K562 (cell line): ENCODE measurements around the gene GYPC. TPM values are rescaled to one million over a fixed set of nuclear protein-coding genes. Genes with fewer than 3 reads are reported as not detected.

ENCODE experiments used
- CHAMP1 ChIP-seq: fragments of 450-650 bp; IDR thresholded peaks from 2 replicates; pipeline ENCODE4 v1.6.1; 2016; ENCODE audit warnings: mild to moderate bottlenecking
- CTCFL ChIP-seq: IDR thresholded peaks from 2 replicates; pipeline ENCODE4 v1.6.1; 2011; ENCODE audit warnings: borderline replicate concordance, low read depth, mild to moderate bottlenecking, moderate library complexity, low read length; ENCODE audit not compliant: insufficient read depth, poor library complexity, severe bottlenecking
- E2F5 ChIP-seq: sonication (generic); formaldehyde crosslinking; IDR thresholded peaks from 2 replicates; pipeline ENCODE4 v1.8.0; 2022; ENCODE audit warnings: mild to moderate bottlenecking, missing genetic modification reagents
- EP400 ChIP-seq: fragments of 450-650 bp; IDR thresholded peaks from 2 replicates; pipeline ENCODE4 v1.6.1; 2017; ENCODE audit warnings: antibody characterized with exemption, mild to moderate bottlenecking, moderate library complexity
- HCFC1 ChIP-seq: IDR thresholded peaks from 2 replicates; pipeline ENCODE4 v1.6.1; 2012; ENCODE audit warnings: low read depth, low read length, improper control_type of control experiment
- MGA ChIP-seq: fragments of 450-650 bp; IDR thresholded peaks from 2 replicates; pipeline ENCODE4 v1.6.1; 2016; ENCODE audit warnings: mild to moderate bottlenecking, moderate library complexity
- PPARD ChIP-seq: fragments of 250-450 bp; sonication (Bioruptor Pico); IDR thresholded peaks from 2 replicates; pipeline ENCODE4 v1.8.0; 2022; ENCODE audit warnings: inconsistent platforms, mild to moderate bottlenecking, moderate library complexity
- ZNF143 ChIP-seq: sonication (generic); formaldehyde crosslinking; IDR thresholded peaks from 2 replicates; pipeline ENCODE4 v1.9.0; 2022; ENCODE audit warnings: mild to moderate bottlenecking, missing genetic modification reagents
- polyA plus RNA-seq, 8 experiments: library from polyadenylated mRNA; depleted of rRNA in 4 of 8; stranded (reverse) in 5 of 8; unstranded in 3 of 8; fragments of >200 nt; fragmentation: Nextera tagmentation in 2 of 8; fragmentation: Illumina TruSeq in 1 of 8; extraction: Ambion mirVana in 2 of 8; extraction: Trizol in 1 of 8; gene quantifications; 2 replicates each; pipeline versions ENCODE4 v1.2.1 to v1.2.3, GENCODE V29; 2011 to 2014; ENCODE audit warnings: inconsistent platforms in 1 of 8, missing spikeins in 1 of 8
- total RNA-seq, 7 experiments: library from RNA; depleted of rRNA in 6 of 7; stranded (reverse); fragments of >200 nt in 6 of 7; fragmentation: Illumina TruSeq in 2 of 7; extraction: Trizol in 2 of 7; gene quantifications; 2 replicates each; pipeline versions ENCODE4 v1.2.1 to v1.2.3, GENCODE V29; 2011 to 2021; ENCODE audit warnings: low replicate concordance in 1 of 7

GYPC gene
- total and polyA plus RNA-seq, 9 of the 15 experiments (the other 6 are each of a cell fraction or from before 2014, with no cell fraction given): 50.6 to 282 (median 194) TPM

- TF ChIP-seq MGA (no peak), CTCFL (no peak), HCFC1 (no peak), ZNF143 (no peak), EP400 (peak; percentile 50; the same call in 1 of the 2 replicates), E2F5 (CRISPR knock-in tag) (no peak), PPARD (CRISPR knock-in tag) (no peak), CHAMP1 (no peak)
Measured at GRCh38 chr2:126644630-126645191, 11.2 kb upstream of the GYPC start (continued).
